HG03439 (cell line): ENCODE data around the gene HYAL3.
A peak's percentile ranks its signal among the peaks of the same experiment; 100 is the strongest.

ENCODE experiments used
- ATAC-seq: cut with Tn5 transposase; IDR thresholded peaks from one replicate; pipeline ENCODE4 v1.9.1; 2021; ENCODE audit warnings: mild to moderate bottlenecking, moderate library complexity; ENCODE audit not compliant: unreplicated experiment

The HYAL3 gene

GRCh38 chr3:50330330-50330729, 31.1 kb upstream of the HYAL3 start:
- ATAC-seq: no peak

GRCh38 chr3:50327943-50328691, 28.9 kb upstream of the HYAL3 start, which contains the start of gene TUSC2:
Gene TUSC2, minus strand, starts transcription at chr3:50328223. Its CDS starts 124 bp downstream, at chr3:50328099.
- peak; percentile 76 for ATAC-seq

GRCh38 chr3:50327129-50327528, 27.9 kb upstream of the HYAL3 start:
- ATAC-seq: no peak

- no peak for ATAC-seq
Observed at GRCh38 chr3:50326182-50326541, 27.0 kb upstream of the HYAL3 start.

- ATAC-seq: no peak
Observed at GRCh38 chr3:50325497-50326181, 26.4 kb upstream of the HYAL3 start.

GRCh38 chr3:50325113-50325480, 25.9 kb upstream of the HYAL3 start:
- ATAC-seq: no peak

GRCh38 chr3:50324351-50325112, 25.3 kb upstream of the HYAL3 start:
- ATAC-seq: no peak

GRCh38 chr3:50323614-50324199, 24.5 kb upstream of the HYAL3 start:
- no peak for ATAC-seq

GRCh38 chr3:50323092-50323600, 23.9 kb upstream of the HYAL3 start:
- no peak for ATAC-seq

- ATAC-seq: no peak
Observed at GRCh38 chr3:50322386-50323091, 23.3 kb upstream of the HYAL3 start, which contains the start of gene HYAL2. Gene HYAL2, minus strand, starts transcription at chr3:50322745. Its CDS starts 2,256 bp downstream, at chr3:50320489.

- no peak for ATAC-seq
Observed at GRCh38 chr3:50322115-50322385, 22.8 kb upstream of the HYAL3 start.

- ATAC-seq: peak; percentile 80
Observed at GRCh38 chr3:50321336-50322114, 22.3 kb upstream of the HYAL3 start.

GRCh38 chr3:50320853-50321335, 21.7 kb upstream of the HYAL3 start:
- peak; percentile 38 for ATAC-seq

GRCh38 chr3:50319894-50320625, 20.9 kb upstream of the HYAL3 start:
- no peak for ATAC-seq

GRCh38 chr3:50319181-50319893, 20.1 kb upstream of the HYAL3 start:
- no peak for ATAC-seq

- no peak for ATAC-seq
Observed at GRCh38 chr3:50318615-50319014, 19.4 kb upstream of the HYAL3 start.

- ATAC-seq: no peak
Observed at GRCh38 chr3:50318163-50318562, 19.0 kb upstream of the HYAL3 start.

GRCh38 chr3:50317300-50317699, 18.1 kb upstream of the HYAL3 start:
- ATAC-seq: no peak
